Activated T-helper 17 cell treated with anti-CD3 and anti-CD28 coated beads, Interleukin-2, amount 50 U/mL, for 72 hours (primary cell): ENCODE results near the gene SSH2. TPM values are rescaled to one million over a fixed set of nuclear protein-coding genes. Genes with fewer than 3 reads are reported as not detected.
A peak's percentile ranks its signal among the peaks of the same experiment; 100 is the strongest.

Source experiments
- ATAC-seq: fragments of 150-1000 bp; cut with Tn5 transposase; replicated peaks from 2 replicates; pipeline ENCODE4 v1.10.0; 2021; ENCODE audit warnings: mild to moderate bottlenecking, moderate library complexity
- H3K27ac Mint-ChIP-seq: one replicate; pipeline ENCODE4 v1.8.0; 2022; ENCODE audit warnings: mixed read lengths
- H3K27me3 Mint-ChIP-seq: one replicate; pipeline ENCODE4 v1.8.0; 2022; ENCODE audit warnings: mixed read lengths
- H3K36me3 Mint-ChIP-seq: one replicate; pipeline ENCODE4 v1.8.0; 2022; ENCODE audit warnings: low read depth, mild to moderate bottlenecking, mixed read lengths
- H3K4me1 Mint-ChIP-seq: one replicate; pipeline ENCODE4 v1.8.0; 2022; ENCODE audit warnings: mixed read lengths
- H3K4me3 Mint-ChIP-seq: one replicate; pipeline ENCODE4 v1.8.0; 2022; ENCODE audit warnings: mild to moderate bottlenecking, mixed read lengths
- H3K9me3 Mint-ChIP-seq: one replicate; pipeline ENCODE4 v1.8.0; 2022; ENCODE audit warnings: mixed read lengths
- total RNA-seq, 2 donors: library from RNA; stranded (reverse); gene quantifications; one replicate each; pipeline ENCODE4 v1.2.3, GENCODE V29; 2022

Gene SSH2
- total RNA-seq, 2 donors from 2014 or later = 49.7 to 50.0 TPM

DNA sequence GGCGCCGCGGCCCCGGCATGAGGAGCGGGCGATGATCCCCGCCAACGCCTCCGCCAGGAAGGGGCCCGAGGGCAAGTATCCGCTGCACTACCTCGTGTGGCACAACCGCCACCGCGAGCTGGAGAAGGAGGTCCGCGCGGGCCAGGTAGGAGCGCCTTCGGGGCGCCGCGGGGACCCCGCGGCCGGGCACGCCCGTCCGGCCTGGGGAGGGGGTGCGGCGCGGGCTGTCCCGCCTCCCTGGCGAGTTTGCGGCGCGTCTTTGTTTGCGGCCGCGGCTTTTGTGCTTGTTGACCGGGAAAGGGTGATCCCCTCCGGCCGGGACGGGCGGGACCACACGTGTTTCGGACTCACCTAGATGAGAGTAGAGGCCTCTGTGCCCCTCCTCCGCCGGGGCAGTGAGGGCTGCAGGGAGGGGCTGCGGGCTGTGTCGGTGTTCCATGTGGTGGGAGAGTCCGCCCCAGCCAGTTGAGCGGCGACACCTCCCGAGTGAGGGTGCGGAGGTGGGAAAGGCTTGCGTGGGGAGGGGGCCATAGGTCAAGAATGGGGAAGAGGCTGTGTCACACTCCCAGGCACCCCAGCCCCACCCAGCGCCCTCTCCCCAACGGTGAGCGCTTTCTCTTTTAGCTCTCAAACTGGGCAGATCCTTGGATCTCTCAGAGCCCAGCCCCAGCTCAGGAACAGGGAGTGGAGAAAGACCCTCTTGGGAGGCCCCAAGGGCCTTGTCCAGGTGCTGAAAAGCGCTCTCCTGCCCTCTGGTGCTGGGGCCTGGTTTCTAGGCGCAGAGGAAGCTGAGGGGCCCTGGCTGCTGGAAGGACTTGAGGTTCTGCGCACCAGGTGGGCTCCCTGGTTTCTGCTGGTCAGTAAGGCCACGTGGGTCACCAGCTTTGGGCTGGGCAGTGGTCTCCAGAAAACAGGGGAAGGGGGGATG lies 336.2 kb downstream of the SSH2 start:
- no peaks in the 10 kb centered on the region for H3K4me1 Mint-ChIP-seq
- ATAC-seq = peak; percentile 11
- no peak overlapping the region for H3K27ac Mint-ChIP-seq
- peak overlapping the region; percentile 71 for H3K4me3 Mint-ChIP-seq
- H3K9me3 Mint-ChIP-seq = no peaks in the 10 kb centered on the region
- H3K36me3 Mint-ChIP-seq = no peaks in the 10 kb centered on the region
- no peaks in the 10 kb centered on the region for H3K27me3 Mint-ChIP-seq

DNA sequence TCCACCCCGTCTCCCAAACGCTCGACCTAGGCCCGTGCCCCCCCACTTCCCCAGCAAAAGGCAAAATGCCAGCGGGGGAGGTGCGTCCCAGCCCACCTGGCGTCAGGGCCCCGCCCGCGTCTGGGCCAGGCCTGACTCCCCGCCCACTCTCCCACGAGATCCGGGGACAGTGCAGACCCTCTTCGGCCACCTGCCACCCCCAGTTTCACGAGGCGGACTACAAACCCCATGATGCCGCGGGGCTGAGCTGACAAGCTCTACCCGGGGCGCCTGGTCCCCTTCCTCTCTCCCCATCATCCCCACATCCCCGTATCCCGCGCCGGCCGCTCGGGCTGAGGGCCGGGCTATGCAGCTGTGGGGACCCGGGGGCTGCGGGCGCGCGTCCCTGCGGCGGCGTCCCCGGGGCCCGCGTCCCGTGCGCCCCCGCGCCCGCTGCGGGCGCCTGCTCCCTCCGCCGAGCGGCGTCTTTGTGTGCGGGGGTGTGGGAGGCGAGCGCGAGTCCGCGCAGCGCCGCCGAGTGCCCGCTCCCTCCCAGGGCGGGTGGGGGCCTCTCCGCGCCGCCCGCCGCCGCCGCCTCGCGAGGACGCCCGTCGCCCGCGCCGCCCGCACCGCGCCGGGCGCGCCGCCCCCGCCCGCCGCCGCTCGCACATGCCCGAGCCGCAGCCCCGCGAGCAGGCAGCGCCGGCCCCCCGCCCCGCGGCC lies 337.0 kb downstream of the SSH2 start, which contains the start of gene ANKRD13B:
ANKRD13B (plus strand) TSS at position 283 of the 702 bp plus-strand sequence. CDS start 490 bp downstream, outside the sequence.
- peaks cover 3% of the 10 kb centered on the region for H3K4me1 Mint-ChIP-seq
- no peak within 1 kb of the TSS for H3K27ac Mint-ChIP-seq
- H3K27me3 Mint-ChIP-seq = no peaks in the 10 kb centered on the region
- peak; percentile 8 for ATAC-seq
- H3K9me3 Mint-ChIP-seq = no peaks in the 10 kb centered on the region
- peak within 1 kb of the TSS; percentile 82 for H3K4me3 Mint-ChIP-seq
- H3K36me3 Mint-ChIP-seq = peaks cover 5% of the 10 kb centered on the region

DNA sequence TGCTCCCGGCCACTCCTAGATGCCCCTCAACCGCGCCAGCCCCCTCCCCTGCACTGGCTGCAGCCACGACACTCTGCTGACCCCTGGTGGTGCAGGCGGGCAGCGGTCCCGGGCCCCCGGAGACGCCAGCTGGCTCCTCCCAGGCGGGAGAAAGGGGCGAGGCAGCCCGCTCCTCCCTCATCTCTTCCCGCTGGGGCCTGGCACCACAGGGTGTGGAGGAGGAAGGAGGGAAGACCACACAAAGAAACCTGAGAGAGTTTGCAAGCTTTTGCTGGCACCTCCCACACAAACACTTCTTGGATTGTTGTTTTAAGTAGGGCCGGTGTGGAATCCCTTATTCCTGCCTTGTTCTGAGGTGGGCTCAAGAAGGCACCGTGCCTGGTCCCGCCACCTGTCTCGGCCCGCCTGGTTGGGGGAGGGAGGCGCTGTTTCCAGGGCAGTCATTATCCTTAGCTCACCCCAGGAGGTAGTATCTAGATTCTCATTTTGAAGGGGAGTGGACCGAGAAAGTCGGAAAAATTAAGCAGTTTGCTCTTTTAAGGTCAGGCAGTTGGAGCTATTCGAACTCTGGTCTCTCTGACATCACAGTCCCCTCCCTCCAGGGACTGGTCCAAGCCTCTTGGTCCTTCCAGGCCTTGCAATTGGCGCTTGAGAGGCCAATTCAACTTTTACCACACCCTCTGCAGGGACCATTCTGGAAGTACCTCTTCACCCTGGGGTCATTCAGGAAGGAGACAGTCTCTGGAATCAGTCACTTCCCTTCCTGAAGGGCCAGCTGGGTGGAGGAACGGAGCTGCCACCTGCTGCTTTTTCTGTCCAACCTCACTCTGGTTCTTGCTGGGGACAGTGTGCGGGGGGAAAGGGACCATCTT lies 338.1 kb downstream of the SSH2 start:
- H3K9me3 Mint-ChIP-seq = no peaks in the 10 kb centered on the region
- H3K4me3 Mint-ChIP-seq = peak overlapping the region; percentile 82
- H3K27ac Mint-ChIP-seq = no peak overlapping the region
- H3K4me1 Mint-ChIP-seq = peaks cover 11% of the 10 kb centered on the region
- no peaks in the 10 kb centered on the region for H3K27me3 Mint-ChIP-seq
- ATAC-seq = peak; percentile 49
- H3K36me3 Mint-ChIP-seq = peaks cover 5% of the 10 kb centered on the region

DNA sequence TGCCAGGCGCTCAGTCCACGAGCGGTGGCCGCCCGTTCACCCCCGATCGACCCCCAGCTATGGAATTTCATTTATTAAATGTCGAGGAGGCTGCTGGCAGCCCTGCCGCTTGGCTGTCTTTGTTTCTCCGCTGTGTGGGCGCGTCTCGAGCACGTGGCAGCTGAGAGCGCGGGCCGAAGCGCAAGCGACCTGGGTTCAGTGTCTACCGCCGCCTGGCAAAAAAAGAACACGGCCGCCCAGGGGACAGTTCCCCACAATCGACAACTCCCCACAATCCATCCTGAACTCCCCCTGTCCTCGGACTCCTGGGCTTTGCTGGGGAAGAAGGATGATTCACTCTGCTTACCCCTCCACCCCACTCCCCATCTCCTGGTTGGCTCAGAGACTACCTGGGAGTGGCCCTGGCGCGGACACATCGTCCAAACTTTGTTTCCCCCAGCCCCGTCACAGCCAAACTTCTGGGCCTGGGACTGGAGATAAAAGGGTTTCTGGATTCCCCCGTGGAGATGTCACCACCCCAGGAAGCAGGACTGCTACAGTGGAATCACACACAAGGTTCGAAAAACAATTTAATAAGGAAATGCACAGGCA lies 338.8 kb downstream of the SSH2 start:
- Mint-ChIP-seq H3K4me1 (peaks cover 14% of the 10 kb centered on the region), H3K4me3 (peak overlapping the region; percentile 82), H3K36me3 (peaks cover 5% of the 10 kb centered on the region), H3K27ac (no peak overlapping the region), H3K9me3 (no peaks in the 10 kb centered on the region), H3K27me3 (no peaks in the 10 kb centered on the region)
- ATAC-seq = no peak

DNA sequence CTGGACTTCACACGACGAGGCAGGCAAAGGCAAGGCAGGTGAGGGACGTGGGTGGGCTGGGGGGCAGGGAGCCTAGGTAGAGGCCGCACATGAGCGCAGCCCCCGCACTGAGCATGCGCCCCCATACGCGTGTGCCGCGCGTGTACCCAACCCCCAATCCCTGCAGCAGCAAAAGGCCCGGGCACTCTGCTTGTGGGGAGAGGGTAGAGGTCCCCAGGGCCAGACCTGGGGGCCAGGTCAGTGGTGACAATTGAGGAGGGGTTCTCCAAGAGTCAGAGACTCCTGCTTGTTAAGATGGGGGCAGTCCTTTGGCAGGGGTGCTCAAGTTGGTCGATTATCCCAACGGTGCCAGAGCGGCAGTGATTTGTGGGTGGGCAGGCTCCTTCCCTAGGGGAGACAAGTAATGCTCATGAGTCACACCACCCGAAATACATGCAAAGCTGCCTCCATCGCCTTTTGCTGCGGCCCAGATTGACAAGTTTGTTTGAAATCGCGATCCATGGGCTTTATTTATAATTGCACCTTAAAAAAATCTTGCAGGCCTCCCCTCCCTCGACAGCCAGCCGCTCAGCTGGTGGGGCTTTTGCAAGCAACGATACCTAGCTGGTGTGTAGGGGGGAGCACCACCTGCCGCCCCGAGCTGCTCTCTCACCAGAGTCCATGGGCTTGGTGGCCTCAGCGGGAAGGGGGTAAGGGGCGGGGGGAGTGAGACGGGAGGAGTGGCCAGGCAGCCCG lies 339.4 kb downstream of the SSH2 start:
- Mint-ChIP-seq H3K27ac (no peak overlapping the region), H3K4me3 (peak overlapping the region; percentile 82), H3K9me3 (no peaks in the 10 kb centered on the region), H3K4me1 (peaks cover 16% of the 10 kb centered on the region), H3K27me3 (no peaks in the 10 kb centered on the region), H3K36me3 (peaks cover 5% of the 10 kb centered on the region)
- ATAC-seq = no peak

DNA sequence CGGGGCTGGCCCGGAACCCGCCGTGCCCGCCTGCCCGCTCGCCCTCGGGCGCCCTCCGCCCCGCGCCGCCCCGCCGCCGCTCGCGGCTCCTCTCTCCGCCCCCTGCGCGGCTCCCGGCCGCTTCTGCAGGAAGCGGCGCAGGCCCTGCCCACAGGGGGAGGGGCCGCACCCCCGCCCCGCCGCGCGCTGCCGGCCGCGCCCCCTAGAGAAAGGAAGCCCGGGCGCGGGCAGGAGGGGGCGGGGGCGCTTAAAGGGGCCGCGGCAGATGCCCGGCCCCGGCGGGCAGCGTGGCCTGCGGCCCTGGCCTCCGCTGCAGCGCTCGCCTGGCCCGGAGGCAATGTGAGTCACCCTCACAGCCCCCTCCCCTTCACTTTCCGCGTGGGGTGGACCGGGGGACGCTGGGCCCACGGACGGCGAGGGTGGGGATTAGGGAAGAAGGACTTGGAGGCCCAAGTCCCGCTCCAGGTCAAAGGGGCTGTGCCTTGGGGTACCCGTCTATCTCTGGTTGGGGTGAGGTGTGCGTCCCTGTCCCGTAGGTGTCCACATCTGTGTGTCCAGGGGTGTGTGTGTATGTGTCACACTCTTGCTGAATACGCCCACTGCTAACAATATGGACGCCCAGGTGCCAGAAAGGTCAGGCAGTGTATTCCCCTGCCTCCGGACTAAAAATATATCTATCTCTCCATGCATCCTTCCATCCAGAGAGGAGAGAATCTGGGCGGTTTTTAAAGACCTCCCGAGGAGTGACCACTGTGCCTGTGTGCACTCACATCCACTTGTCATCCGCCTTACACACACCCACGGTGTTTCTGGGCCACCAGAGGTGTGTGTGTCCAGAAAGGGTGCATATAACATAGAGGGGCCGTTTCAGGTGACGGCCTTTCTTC lies 340.3 kb downstream of the SSH2 start, which contains the start of gene GIT1:
GIT1 (minus strand) TSS at position 125 of the 887 bp plus-strand sequence. CDS start 270 bp downstream, outside the sequence.
- Mint-ChIP-seq H3K4me1 (peaks cover 16% of the 10 kb centered on the region), H3K36me3 (peaks cover 5% of the 10 kb centered on the region), H3K27me3 (no peaks in the 10 kb centered on the region), H3K4me3 (peak within 1 kb of the TSS; percentile 95), H3K9me3 (no peaks in the 10 kb centered on the region), H3K27ac (peak within 1 kb of the TSS; percentile 90)
- ATAC-seq = peak; percentile 77

DNA sequence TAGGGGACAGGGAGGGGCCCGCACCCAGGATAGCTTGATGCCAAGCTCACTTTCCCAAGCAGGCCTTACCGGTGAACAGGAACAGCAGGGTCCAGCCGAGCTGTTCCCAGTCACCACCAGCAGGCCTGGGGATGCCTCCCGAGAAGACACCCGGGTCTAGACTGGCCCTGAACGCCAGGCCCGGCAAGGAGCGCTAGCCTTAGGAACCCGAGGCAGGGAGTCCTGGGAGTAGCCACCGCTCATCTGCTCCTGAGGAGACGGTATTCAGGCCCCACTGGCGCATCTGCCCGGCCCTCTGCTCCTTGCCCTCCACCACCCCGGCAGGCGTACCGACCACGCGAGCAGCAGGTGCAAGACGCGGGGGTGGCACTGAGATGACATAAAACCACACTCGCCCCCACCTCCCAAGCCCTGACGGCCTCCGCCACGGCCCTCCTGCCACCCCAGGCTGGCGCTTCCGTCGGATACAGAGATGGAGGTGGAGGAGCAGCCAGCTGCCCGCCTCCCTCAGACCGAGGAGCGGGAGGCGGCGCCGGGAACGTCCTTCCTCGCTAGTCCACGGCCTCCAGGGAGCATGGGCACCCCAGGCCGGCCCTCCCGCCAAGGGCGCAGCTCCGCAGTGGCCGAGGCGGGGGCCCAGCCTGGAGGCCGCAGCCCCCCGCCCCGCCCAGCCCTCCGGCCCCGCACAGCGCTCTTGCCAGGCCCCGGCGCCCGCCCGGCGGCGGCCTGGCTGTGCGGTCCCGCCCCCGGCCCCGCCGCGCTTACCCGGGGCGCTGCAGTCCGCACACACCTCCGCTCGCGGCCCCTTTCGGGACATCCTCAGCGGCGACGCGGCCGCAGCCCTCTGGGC lies 341.2 kb downstream of the SSH2 start:
- H3K27me3 Mint-ChIP-seq = no peaks in the 10 kb centered on the region
- no peaks in the 10 kb centered on the region for H3K9me3 Mint-ChIP-seq
- ATAC-seq = peak; percentile 25
- H3K4me1 Mint-ChIP-seq = peaks cover 16% of the 10 kb centered on the region
- H3K4me3 Mint-ChIP-seq = peak overlapping the region; percentile 95
- H3K27ac Mint-ChIP-seq = peak overlapping the region; percentile 90
- H3K36me3 Mint-ChIP-seq = peaks cover 5% of the 10 kb centered on the region

DNA sequence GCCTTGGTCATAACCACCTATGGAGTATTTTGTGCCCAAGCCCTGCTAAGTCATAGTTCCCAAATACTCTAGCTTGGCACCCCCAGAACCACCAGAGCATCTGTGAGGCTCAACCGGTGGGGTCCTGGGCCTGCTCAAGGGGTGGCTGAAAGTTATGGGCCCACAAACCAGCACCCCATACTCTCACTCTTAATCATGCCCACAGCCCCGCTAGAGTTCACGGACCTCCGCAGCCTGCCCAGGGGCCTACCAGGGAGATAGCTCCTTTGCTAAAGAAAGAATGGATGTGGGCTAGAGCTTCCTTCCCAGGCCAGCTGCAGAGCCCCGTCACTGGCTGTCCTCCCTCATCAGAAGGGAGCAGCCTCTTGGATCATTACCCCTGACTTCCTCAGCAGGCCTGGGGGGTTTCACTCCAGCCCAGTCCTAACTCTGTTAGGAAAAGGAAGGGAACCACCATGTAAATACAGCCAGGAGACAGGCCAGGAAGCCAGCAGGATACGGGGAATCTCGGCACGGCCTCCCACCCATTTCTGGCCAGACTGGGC lies 341.9 kb downstream of the SSH2 start:
- H3K9me3 Mint-ChIP-seq = no peaks in the 10 kb centered on the region
- H3K4me1 Mint-ChIP-seq = peaks cover 16% of the 10 kb centered on the region
- H3K4me3 Mint-ChIP-seq = peak overlapping the region; percentile 95
- no peaks in the 10 kb centered on the region for H3K27me3 Mint-ChIP-seq
- peak overlapping the region; percentile 90 for H3K27ac Mint-ChIP-seq
- ATAC-seq = no peak
- peaks cover 7% of the 10 kb centered on the region for H3K36me3 Mint-ChIP-seq

DNA sequence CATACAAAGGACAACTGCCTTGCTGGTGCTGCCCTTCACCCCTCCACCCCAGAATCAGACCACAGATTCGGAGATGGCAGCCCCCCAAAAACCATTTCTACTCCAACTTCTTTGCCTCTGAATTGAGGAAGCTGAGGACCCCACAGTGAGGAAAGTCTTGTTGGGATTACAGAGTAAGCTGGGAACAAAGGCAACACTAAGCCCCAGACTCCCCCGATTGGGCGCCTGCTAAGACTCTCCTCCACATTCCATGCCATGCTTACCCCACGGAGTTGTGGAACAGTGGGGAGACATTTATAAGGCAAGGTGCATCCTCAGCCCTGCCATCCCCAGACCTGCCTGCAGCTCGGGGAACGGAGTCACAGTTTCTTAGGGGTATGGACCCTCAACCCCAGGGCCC lies 342.4 kb downstream of the SSH2 start:
- Mint-ChIP-seq H3K9me3 (no peaks in the 10 kb centered on the region), H3K4me3 (peak overlapping the region; percentile 95), H3K36me3 (peaks cover 12% of the 10 kb centered on the region), H3K27me3 (no peaks in the 10 kb centered on the region), H3K27ac (peak overlapping the region; percentile 90), H3K4me1 (peaks cover 16% of the 10 kb centered on the region)
- no peak for ATAC-seq

DNA sequence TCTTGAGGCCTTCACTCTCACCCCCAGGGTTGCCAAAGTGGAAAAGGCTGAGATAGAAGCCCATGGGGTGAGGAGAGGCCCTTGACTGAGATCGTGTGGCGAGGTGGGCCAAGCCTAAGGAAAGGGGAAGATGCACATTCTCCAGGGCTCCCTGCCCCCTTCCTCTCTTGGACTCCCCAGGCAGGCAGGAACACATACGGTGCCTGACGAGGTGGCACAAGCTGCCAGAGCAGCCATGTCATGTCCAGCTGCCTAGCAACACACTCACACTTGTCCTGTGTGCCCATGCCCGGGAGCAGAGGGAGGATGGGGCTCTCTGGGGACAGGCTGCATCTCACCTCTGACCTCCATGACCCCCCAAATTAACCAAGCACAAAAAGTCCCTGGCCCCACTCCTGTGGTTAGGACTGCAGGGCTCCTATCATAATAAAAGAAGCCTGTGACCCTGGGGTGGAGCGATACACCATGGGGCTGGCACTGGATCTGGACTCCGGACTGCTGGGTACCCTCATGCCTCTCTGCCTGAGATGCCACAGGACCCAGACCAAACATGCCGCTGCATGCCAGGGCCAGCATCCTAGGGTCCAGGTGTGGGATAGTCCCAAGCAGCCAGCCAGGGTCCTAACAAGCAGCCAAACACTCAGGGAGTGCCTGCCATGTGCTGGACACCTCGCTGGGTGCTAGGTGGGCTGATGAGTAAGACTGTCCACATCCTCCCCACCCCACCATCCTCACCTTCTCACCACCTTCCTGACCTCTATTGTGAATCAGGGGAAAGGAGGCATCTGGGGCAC lies 343.2 kb downstream of the SSH2 start:
- Mint-ChIP-seq H3K4me3 (peak overlapping the region; percentile 95), H3K27me3 (no peaks in the 10 kb centered on the region), H3K9me3 (no peaks in the 10 kb centered on the region), H3K27ac (peak overlapping the region; percentile 90), H3K4me1 (peaks cover 16% of the 10 kb centered on the region), H3K36me3 (peaks cover 18% of the 10 kb centered on the region)
- no peak for ATAC-seq
